ENCODE results near the gene HLCS. TPM values are rescaled to one million over a fixed set of nuclear protein-coding genes. Genes with fewer than 3 reads are reported as not detected.

The HLCS gene
- total RNA-seq, 1 donor from 2014 or later, result 21.9 TPM

- Mint-ChIP-seq H3K27ac (ENCODE audit: unreplicated experiment) (no peak overlapping the region), H3K4me1 (no peaks in the 10 kb centered on the region), H3K9me3 (no peaks in the 10 kb centered on the region), H3K4me3 (no peak overlapping the region), H3K27me3 (ENCODE audit: low read depth) (no peaks in the 10 kb centered on the region), H3K36me3 (ENCODE audit: low read depth) (peaks cover 3% of the 10 kb centered on the region)
- DNase-seq (ENCODE audit: low read depth, low spot score), result no peak
- peak; percentile 21 for TF ChIP-seq CTCF (conservative IDR thresholded peaks at IDR 0.05)
Observed at GRCh38 chr21:36929622-36930021, 36.8 kb downstream of the HLCS start.

- H3K27me3 Mint-ChIP-seq (ENCODE audit: low read depth), result no peaks in the 10 kb centered on the region
- TF ChIP-seq CTCF (conservative IDR thresholded peaks at IDR 0.05), result no peak
- H3K9me3 Mint-ChIP-seq, result no peaks in the 10 kb centered on the region
- DNase-seq (ENCODE audit: low read depth, low spot score), result no peak
- H3K36me3 Mint-ChIP-seq (ENCODE audit: low read depth), result peaks cover 3% of the 10 kb centered on the region
- no peak overlapping the region for H3K4me3 Mint-ChIP-seq
- H3K27ac Mint-ChIP-seq (ENCODE audit: unreplicated experiment), result no peak overlapping the region
- no peaks in the 10 kb centered on the region for H3K4me1 Mint-ChIP-seq
Observed at GRCh38 chr21:36928960-36929359, 37.5 kb downstream of the HLCS start.

GRCh38 chr21:36927719-36928117 lies 38.8 kb downstream of the HLCS start:
- no peaks in the 10 kb centered on the region for H3K36me3 Mint-ChIP-seq (ENCODE audit: low read depth)
- no peak overlapping the region for H3K4me3 Mint-ChIP-seq
- H3K27ac Mint-ChIP-seq (ENCODE audit: unreplicated experiment), result no peak overlapping the region
- H3K27me3 Mint-ChIP-seq (ENCODE audit: low read depth), result no peaks in the 10 kb centered on the region
- DNase-seq (ENCODE audit: low read depth, low spot score), result peak; percentile 90
- peak; percentile 96 for TF ChIP-seq CTCF (conservative IDR thresholded peaks at IDR 0.05)
- peaks cover 10% of the 10 kb centered on the region for H3K4me1 Mint-ChIP-seq
- no peaks in the 10 kb centered on the region for H3K9me3 Mint-ChIP-seq

GRCh38 chr21:36926989-36927718 lies 39.3 kb downstream of the HLCS start:
- no peak for DNase-seq (ENCODE audit: low read depth, low spot score)
- Mint-ChIP-seq H3K27ac (ENCODE audit: unreplicated experiment) (no peak overlapping the region), H3K27me3 (ENCODE audit: low read depth) (no peaks in the 10 kb centered on the region), H3K4me1 (peaks cover 10% of the 10 kb centered on the region), H3K4me3 (no peak overlapping the region), H3K9me3 (no peaks in the 10 kb centered on the region), H3K36me3 (ENCODE audit: low read depth) (no peaks in the 10 kb centered on the region)
- no peak for TF ChIP-seq CTCF (conservative IDR thresholded peaks at IDR 0.05)

- H3K27me3 Mint-ChIP-seq (ENCODE audit: low read depth), result no peaks in the 10 kb centered on the region
- H3K27ac Mint-ChIP-seq (ENCODE audit: unreplicated experiment), result no peak overlapping the region
- peaks cover 18% of the 10 kb centered on the region for H3K4me1 Mint-ChIP-seq
- no peak overlapping the region for H3K4me3 Mint-ChIP-seq
- no peak for DNase-seq (ENCODE audit: low read depth, low spot score)
- H3K36me3 Mint-ChIP-seq (ENCODE audit: low read depth), result no peaks in the 10 kb centered on the region
- TF ChIP-seq CTCF (conservative IDR thresholded peaks at IDR 0.05), result no peak
- no peaks in the 10 kb centered on the region for H3K9me3 Mint-ChIP-seq
Observed at GRCh38 chr21:36923270-36923669, 43.2 kb downstream of the HLCS start.
